Liver (tissue), 9 donors: ENCODE measurements around the gene ENTPD8. TPM values are rescaled to one million over a fixed set of nuclear protein-coding genes. Genes with fewer than 3 reads are reported as not detected.

Experiments
- DNase-seq: peaks from one replicate; pipeline ENCODE4 v3.0.0-alpha.2; 2017; ENCODE audit warnings: low spot score
- H3K27ac ChIP-seq, 2 donors: one replicate each; pipeline ENCODE4 v1.7.0; 2013; ENCODE audit warnings: inconsistent platforms in 2 of 2, low read length in 2 of 2, control low read depth in 1 of 2, low read depth in 1 of 2, mild to moderate bottlenecking in 1 of 2
- H3K27me3 ChIP-seq, 4 donors: one replicate each; pipeline versions ENCODE4 v1.6.1 to v1.7.0; 2013; ENCODE audit warnings: low read length in 3 of 4, inconsistent platforms in 1 of 4, mild to moderate bottlenecking in 1 of 4, moderate library complexity in 1 of 4; ENCODE audit not compliant: control insufficient read depth in 4 of 4, insufficient read depth in 4 of 4
- H3K36me3 ChIP-seq, 4 donors: one replicate each; pipeline versions ENCODE4 v1.6.1 to v1.7.0; 2013; ENCODE audit warnings: low read length in 3 of 4, mild to moderate bottlenecking in 3 of 4, low read depth in 1 of 4, moderate library complexity in 1 of 4; ENCODE audit not compliant: control insufficient read depth in 4 of 4, insufficient read depth in 3 of 4
- H3K4me1 ChIP-seq, 4 donors: one replicate each; pipeline versions ENCODE4 v1.6.1 to v1.7.0; 2013; ENCODE audit warnings: low read length in 3 of 4, mild to moderate bottlenecking in 3 of 4, moderate library complexity in 1 of 4; ENCODE audit not compliant: control insufficient read depth in 4 of 4, insufficient read depth in 4 of 4
- H3K4me3 ChIP-seq, 3 donors: one replicate each; pipeline versions ENCODE4 v1.6.1 to v1.7.0; 2013; ENCODE audit warnings: low read length in 3 of 3, control low read depth in 1 of 3, low read depth in 1 of 3, mild to moderate bottlenecking in 1 of 3
- H3K9ac ChIP-seq, 2 donors: one replicate each; pipeline ENCODE4 v1.7.0; 2013; ENCODE audit warnings: low read length in 2 of 2, mild to moderate bottlenecking in 2 of 2, moderate library complexity in 2 of 2, control low read depth in 1 of 2, low read depth in 1 of 2
- H3K9me3 ChIP-seq, 4 donors: one replicate each; pipeline versions ENCODE4 v1.6.1 to v1.7.0; 2013; ENCODE audit warnings: low read length in 3 of 4; ENCODE audit not compliant: control insufficient read depth in 4 of 4
- EGR1 ChIP-seq, 2 donors: IDR thresholded peaks; 2 replicates each; pipeline ENCODE4 v1.6.1; 2016 to 2018; ENCODE audit warnings: antibody characterized with exemption in 2 of 2, low read depth in 2 of 2
- FOXA1 ChIP-seq: IDR thresholded peaks from 2 replicates; pipeline ENCODE4 v1.6.1; 2016; ENCODE audit warnings: antibody characterized with exemption
- FOXA2 ChIP-seq: IDR thresholded peaks from 2 replicates; pipeline ENCODE4 v1.6.1; 2016; ENCODE audit warnings: antibody characterized with exemption
- GABPA ChIP-seq, 2 donors: IDR thresholded peaks in 1 of 2; conservative IDR thresholded peaks in 1 of 2; 2 replicates each; pipeline ENCODE4 v1.6.1; 2016; ENCODE audit warnings: antibody characterized with exemption in 2 of 2, mild to moderate bottlenecking in 1 of 2, moderate library complexity in 1 of 2
- HNF4G ChIP-seq: IDR thresholded peaks from 2 replicates; pipeline ENCODE4 v1.6.1; 2016; ENCODE audit warnings: antibody characterized with exemption
- JUND ChIP-seq, 2 donors: IDR thresholded peaks; 2 replicates each; pipeline ENCODE4 v1.6.1; 2016; ENCODE audit warnings: antibody characterized with exemption in 2 of 2
- NR2F2 ChIP-seq: IDR thresholded peaks from 2 replicates; pipeline ENCODE4 v1.6.1; 2016; ENCODE audit warnings: antibody characterized with exemption
- RAD21 ChIP-seq, 2 donors: IDR thresholded peaks; 2 replicates each; pipeline ENCODE4 v1.6.1; 2016; ENCODE audit warnings: antibody characterized with exemption in 2 of 2, mild to moderate bottlenecking in 2 of 2
- RXRA ChIP-seq, 2 donors: IDR thresholded peaks; 2 replicates each; pipeline ENCODE4 v1.6.1; 2017 to 2018; ENCODE audit warnings: antibody characterized with exemption in 2 of 2, mild to moderate bottlenecking in 1 of 2
- TAF1 ChIP-seq: conservative IDR thresholded peaks from 2 replicates; pipeline ENCODE4 v1.6.1; 2016; ENCODE audit warnings: antibody characterized with exemption, mild to moderate bottlenecking
- YY1 ChIP-seq: IDR thresholded peaks from 2 replicates; pipeline ENCODE4 v1.6.1; 2016; ENCODE audit warnings: antibody characterized with exemption, mild to moderate bottlenecking
- ZBTB33 ChIP-seq: IDR thresholded peaks from 2 replicates; pipeline ENCODE4 v1.6.1; 2016; ENCODE audit warnings: antibody characterized with exemption
- WGBS: extraction: QIAGEN DNeasy Blood & Tissue Kit; methylation state at CpG from one replicate; pipeline ENCODE4 v1.1.7; 2013; 5-methylcytosine and 5-hydroxymethylcytosine counted together
- polyA plus RNA-seq, 2 donors: library from polyadenylated mRNA; stranded (reverse) in 1 of 2; unstranded in 1 of 2; fragments of 200-250 nt in 1 of 2; fragments of >200 nt in 1 of 2; fragmentation: Nextera tagmentation in 1 of 2; extraction: Ambion mirVana in 1 of 2; gene quantifications; one replicate each; pipeline versions ENCODE4 v1.2.1 to v1.2.3, GENCODE V29; 2013 to 2015
- total RNA-seq, 2 donors: library from RNA; depleted of rRNA; stranded (reverse); fragments of >200 nt; gene quantifications; one replicate each; pipeline ENCODE4 v1.2.3, GENCODE V29; 2014
- TF ChIP-seq, protein P1 (sequence below): IDR thresholded peaks from 2 replicates; pipeline ENCODE4 v1.6.1; 2016; ENCODE audit warnings: antibody characterized with exemption, mild to moderate bottlenecking
- TF ChIP-seq, protein P2 (sequence below): IDR thresholded peaks from 2 replicates; pipeline ENCODE4 v1.6.1; 2016; ENCODE audit warnings: antibody characterized with exemption
- donor health status: healthy.
- donor health status: healthy.
- donor health status: healthy.
- donor health status: healthy.
- donor health status: healthy.

The ENTPD8 gene
- total and polyA plus RNA-seq, 4 donors, result 1.6 to 6.2 (median 4.9) TPM

- H3K9me3 ChIP-seq, result no peaks in the 10 kb centered on the region
- H3K4me1 ChIP-seq, result peaks cover 0 to 2% (median 0%) of the 10 kb centered on the region in 4 donors
- no peak overlapping the region for H3K27ac ChIP-seq
- H3K4me3 ChIP-seq, result no peak overlapping the region
- 91% methylated on average over 27 of the region's 27 CpGs for WGBS
- no peak for TF ChIP-seq YY1
- H3K9ac ChIP-seq, result no peak overlapping the region
- H3K27me3 ChIP-seq, result no peaks in the 10 kb centered on the region
- H3K36me3 ChIP-seq, result no peaks in the 10 kb centered on the region
- DNase-seq, result no peak
These were observed 10.3 kb downstream of the ENTPD8 start for GRCh38 chr9:137430723-137431415.

GRCh38 chr9:137429974-137430722 lies 11.0 kb downstream of the ENTPD8 start:
- no peak for TF ChIP-seq GABPA (IDR thresholded peaks at IDR 0.05 in 1 of 2, conservative IDR thresholded peaks at IDR 0.05 in 1 of 2)
- TF ChIP-seq ZBTB33, result no peak
- TF ChIP-seq, protein P1, sequence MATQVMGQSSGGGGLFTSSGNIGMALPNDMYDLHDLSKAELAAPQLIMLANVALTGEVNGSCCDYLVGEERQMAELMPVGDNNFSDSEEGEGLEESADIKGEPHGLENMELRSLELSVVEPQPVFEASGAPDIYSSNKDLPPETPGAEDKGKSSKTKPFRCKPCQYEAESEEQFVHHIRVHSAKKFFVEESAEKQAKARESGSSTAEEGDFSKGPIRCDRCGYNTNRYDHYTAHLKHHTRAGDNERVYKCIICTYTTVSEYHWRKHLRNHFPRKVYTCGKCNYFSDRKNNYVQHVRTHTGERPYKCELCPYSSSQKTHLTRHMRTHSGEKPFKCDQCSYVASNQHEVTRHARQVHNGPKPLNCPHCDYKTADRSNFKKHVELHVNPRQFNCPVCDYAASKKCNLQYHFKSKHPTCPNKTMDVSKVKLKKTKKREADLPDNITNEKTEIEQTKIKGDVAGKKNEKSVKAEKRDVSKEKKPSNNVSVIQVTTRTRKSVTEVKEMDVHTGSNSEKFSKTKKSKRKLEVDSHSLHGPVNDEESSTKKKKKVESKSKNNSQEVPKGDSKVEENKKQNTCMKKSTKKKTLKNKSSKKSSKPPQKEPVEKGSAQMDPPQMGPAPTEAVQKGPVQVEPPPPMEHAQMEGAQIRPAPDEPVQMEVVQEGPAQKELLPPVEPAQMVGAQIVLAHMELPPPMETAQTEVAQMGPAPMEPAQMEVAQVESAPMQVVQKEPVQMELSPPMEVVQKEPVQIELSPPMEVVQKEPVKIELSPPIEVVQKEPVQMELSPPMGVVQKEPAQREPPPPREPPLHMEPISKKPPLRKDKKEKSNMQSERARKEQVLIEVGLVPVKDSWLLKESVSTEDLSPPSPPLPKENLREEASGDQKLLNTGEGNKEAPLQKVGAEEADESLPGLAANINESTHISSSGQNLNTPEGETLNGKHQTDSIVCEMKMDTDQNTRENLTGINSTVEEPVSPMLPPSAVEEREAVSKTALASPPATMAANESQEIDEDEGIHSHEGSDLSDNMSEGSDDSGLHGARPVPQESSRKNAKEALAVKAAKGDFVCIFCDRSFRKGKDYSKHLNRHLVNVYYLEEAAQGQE, result no peak
- TF ChIP-seq EGR1 (IDR thresholded peaks at IDR 0.05; ENCODE audit: low read depth in 2 of 2), result no peak
- no peak for TF ChIP-seq NR2F2
- no peak for TF ChIP-seq TAF1
- no peak for TF ChIP-seq FOXA2
- TF ChIP-seq, protein P2, sequence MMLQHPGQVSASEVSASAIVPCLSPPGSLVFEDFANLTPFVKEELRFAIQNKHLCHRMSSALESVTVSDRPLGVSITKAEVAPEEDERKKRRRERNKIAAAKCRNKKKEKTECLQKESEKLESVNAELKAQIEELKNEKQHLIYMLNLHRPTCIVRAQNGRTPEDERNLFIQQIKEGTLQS, result no peak
- TF ChIP-seq YY1, result no peak
- no peak for TF ChIP-seq JUND (IDR thresholded peaks at IDR 0.05)
- TF ChIP-seq RXRA (IDR thresholded peaks at IDR 0.05), result no peak
- TF ChIP-seq RAD21 (IDR thresholded peaks at IDR 0.05), result no peak
- no peak for TF ChIP-seq HNF4G
- TF ChIP-seq FOXA1, result no peak
- Histone ChIP-seq H3K36me3 (no peaks in the 10 kb centered on the region), H3K9ac (no peak overlapping the region), H3K4me3 (no peak overlapping the region), H3K27ac (no peak overlapping the region), H3K9me3 (no peaks in the 10 kb centered on the region), H3K27me3 (no peaks in the 10 kb centered on the region), H3K4me1 (no peaks in the 10 kb centered on the region)
- WGBS, result 80% methylated on average over 34 of the region's 34 CpGs
- DNase-seq, result no peak
